Measurements from ENCODE around the gene FNBP1.
A peak's percentile ranks its signal among the peaks of the same experiment; 100 is the strongest.
"Not testable (repeated sequence)": the region's sequence is repeated elsewhere in the genome, so short reads cannot be mapped to it uniquely, and the experiment has no call there.

Gene FNBP1

GRCh38 chr9:129909851-129910250 is 133.1 kb downstream of the FNBP1 start:
- in situ Hi-C loops (cut with HindIII; ENCODE audit: low pct_ligation_motif_present, low pct_unique_long_range_greater_than_20kb, low sequenced_read_pairs): no loop called here
- no peak for DNase-seq

DNA sequence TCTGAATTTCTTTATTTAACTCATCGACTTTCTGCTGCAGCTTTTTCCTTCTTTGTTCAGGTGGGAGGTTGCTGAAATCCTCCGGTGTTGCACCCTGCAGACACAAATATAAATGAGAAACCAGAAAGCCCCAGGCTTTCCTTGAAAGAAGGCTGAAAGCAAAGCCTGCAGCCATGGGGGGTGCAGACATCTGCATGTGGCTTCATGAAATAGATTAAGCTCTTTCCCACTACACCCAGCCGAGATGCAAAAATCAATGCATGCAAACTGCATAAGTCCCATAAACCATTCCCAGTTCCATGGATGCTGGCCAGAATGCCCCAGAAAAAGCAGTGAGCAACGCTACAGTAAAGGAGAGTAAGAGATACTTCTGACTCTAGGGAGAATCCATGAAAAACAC is 134.1 kb downstream of the FNBP1 start:
- in situ Hi-C loops (cut with HindIII; ENCODE audit: low pct_ligation_motif_present, low pct_unique_long_range_greater_than_20kb, low sequenced_read_pairs): no loop called here

GRCh38 chr9:129907201-129907600 is 135.8 kb downstream of the FNBP1 start:
- in situ Hi-C loops (cut with HindIII; ENCODE audit: low pct_ligation_motif_present, low pct_unique_long_range_greater_than_20kb, low sequenced_read_pairs): no loop called here
- DNase-seq: no peak

More for the DNA sequence above, 134.1 kb downstream of the FNBP1 start:
- DNase-seq: no peak

DNA sequence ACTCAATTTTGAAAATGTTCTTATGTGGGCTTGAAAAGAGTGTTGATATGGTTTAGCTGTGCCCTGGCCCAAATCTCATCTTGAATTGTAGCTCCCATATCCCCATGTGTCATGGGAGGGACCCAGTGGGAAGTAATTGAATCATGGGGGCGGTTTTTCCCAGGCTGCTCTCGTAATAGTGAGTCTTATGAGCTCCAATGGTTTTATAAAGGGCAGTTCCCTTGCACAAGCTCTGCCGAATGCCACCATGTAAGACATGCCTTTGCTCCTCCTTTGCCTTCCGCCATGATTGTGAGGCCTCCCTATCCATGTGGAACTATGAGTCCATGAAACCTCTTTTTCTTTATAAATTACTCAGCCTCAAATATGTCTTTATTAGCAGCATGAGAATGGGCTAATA is 136.7 kb downstream of the FNBP1 start:
- DNase-seq: no peak
- in situ Hi-C loops (cut with HindIII; ENCODE audit: low pct_ligation_motif_present, low pct_unique_long_range_greater_than_20kb, low sequenced_read_pairs): no loop called here

DNA sequence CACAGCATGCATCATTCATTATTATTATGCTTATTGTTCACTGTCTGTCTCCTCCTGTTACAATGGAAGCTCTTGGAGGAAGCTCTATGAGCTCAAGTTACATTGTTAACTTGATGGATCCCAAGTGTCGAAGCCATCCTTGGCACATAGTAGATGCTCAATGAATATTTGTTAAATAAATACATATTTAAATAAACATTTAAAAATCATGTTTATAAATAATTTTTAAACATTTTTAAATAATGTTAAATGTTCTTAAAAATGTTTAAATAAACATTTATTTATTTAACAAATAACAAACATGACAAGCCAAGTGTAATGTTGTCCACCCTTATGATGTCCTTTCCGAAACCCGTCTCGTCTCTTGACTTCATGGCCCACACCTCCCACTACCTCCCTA is 138.3 kb downstream of the FNBP1 start:
- in situ Hi-C loops (cut with HindIII; ENCODE audit: low pct_ligation_motif_present, low pct_unique_long_range_greater_than_20kb, low sequenced_read_pairs): no loop called here
- DNase-seq: no peak

DNA sequence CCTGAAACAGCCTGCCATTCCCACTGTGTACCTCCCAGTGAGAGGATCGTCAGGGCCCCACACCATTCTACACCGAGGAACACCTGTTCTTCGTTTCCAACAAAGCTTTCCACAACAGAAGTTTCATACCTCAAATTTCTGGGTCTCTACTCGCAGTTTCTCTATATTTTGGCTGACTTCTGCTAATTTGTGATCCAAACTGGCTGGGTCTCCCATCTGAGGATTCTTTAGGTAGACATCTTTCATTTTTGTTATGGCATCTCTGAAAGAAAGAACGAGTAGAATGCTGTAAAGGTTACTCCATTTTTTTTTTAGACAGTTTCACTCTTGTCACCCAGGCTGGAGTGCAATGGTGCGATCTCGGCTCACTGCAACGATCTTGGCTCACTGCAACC is 140.3 kb downstream of the FNBP1 start:
- DNase-seq: no peak
- in situ Hi-C loops (cut with HindIII; ENCODE audit: low pct_ligation_motif_present, low pct_unique_long_range_greater_than_20kb, low sequenced_read_pairs): no loop called here

DNA sequence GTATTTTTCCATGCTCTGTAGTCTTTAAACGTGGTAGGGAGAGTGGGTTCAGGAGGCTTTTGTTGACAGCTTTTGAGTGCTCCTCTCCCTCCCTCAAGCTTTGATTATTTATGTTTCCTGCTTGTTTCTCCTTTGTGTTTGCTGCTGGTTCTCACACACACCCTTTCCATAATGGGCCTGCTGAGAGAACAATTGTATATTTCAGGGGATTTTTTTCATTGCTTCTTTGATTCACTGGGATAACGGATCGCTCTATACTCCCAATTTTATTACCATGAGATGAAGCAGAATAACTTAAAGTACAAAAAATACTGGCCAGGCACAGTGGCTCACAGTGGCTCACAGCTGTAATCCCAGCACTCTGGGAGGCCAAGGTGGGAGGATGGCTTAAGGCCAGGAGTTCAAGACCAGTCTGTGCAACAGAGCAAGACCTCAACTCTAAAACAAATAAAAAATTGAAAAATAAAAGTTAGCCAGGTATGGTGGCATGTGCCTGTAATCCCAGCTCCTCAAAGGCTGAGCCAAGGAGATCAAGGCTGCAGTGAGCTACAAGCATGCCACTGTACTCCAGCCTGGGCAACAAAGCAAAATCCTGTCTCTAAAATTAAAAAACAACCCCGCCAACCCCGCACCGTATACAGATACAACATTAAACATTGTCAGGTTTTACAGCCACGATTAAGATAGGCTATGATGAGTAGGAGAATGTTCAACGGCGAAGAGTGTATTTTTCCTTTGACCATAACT is 140.8 kb downstream of the FNBP1 start:
- in situ Hi-C loops (cut with HindIII; ENCODE audit: low pct_ligation_motif_present, low pct_unique_long_range_greater_than_20kb, low sequenced_read_pairs): no loop called here
- DNase-seq: no peak

DNA sequence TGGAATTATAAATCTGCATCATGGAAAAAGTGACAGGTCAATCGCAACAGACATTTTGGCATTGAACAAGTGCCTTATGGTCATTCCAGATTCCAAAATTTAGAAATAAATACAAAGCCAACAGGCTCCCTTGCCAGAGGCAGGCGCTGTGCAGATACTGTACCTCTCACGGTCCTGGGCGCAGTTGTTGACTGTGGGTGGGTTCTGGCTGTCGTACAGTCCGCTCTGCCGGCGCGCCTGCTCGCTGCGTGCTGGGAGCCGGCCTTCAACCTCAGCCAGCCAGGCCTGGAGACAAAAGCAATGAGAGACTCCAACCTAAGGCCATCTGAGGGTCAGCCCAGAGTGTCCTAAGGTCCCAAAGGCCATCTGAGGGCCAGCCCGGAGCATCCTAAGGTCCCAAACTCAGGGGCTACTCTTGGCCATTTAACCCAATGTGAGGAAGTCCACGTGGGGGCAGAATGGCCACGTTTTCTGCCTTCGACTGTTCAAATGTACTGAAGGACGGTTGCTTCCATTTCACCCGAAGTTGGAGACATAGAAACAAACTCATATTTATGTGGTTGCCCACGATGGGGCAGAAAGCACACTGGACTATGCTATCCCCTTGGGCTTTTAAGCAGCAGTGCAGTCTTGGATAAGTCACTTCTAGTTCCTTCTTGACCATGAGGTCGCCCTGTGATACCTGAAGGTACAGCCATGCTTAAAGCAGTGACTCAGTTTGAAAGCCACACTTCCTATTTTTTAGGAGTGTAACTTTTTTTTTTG is 142.5 kb downstream of the FNBP1 start:
- DNase-seq: no peak
- in situ Hi-C loops (cut with HindIII; ENCODE audit: low pct_ligation_motif_present, low pct_unique_long_range_greater_than_20kb, low sequenced_read_pairs): no loop called here

- in situ Hi-C loops (cut with HindIII; ENCODE audit: low pct_ligation_motif_present, low pct_unique_long_range_greater_than_20kb, low sequenced_read_pairs): no loop called here
- DNase-seq: no peak
Measured at GRCh38 chr9:129899620-129900019, 143.4 kb downstream of the FNBP1 start.

- DNase-seq: peak; percentile 19
- in situ Hi-C loops (cut with HindIII; ENCODE audit: low pct_ligation_motif_present, low pct_unique_long_range_greater_than_20kb, low sequenced_read_pairs): no loop called here
Measured at GRCh38 chr9:129898185-129898584, 144.8 kb downstream of the FNBP1 start.

DNA sequence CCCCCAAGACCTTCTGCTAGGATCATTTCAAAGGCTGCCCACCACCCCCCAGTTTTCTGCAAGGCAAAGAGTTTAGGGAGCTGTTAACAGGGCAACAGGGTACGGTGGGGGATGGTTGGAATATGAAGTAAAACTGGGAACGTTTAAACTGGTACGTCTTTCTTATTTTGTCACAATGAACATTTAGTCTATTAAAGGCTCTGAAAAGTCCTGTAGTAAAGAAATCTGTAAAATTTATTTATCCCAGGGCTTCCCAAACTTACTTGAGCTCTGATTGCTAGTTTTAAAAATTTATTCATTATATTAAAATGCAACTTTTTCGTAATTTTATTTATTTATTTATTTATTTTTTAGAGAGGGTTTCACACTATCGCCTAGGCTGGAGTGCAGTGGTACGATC is 145.7 kb downstream of the FNBP1 start:
- in situ Hi-C loops (cut with HindIII; ENCODE audit: low pct_ligation_motif_present, low pct_unique_long_range_greater_than_20kb, low sequenced_read_pairs): no loop called here

DNA sequence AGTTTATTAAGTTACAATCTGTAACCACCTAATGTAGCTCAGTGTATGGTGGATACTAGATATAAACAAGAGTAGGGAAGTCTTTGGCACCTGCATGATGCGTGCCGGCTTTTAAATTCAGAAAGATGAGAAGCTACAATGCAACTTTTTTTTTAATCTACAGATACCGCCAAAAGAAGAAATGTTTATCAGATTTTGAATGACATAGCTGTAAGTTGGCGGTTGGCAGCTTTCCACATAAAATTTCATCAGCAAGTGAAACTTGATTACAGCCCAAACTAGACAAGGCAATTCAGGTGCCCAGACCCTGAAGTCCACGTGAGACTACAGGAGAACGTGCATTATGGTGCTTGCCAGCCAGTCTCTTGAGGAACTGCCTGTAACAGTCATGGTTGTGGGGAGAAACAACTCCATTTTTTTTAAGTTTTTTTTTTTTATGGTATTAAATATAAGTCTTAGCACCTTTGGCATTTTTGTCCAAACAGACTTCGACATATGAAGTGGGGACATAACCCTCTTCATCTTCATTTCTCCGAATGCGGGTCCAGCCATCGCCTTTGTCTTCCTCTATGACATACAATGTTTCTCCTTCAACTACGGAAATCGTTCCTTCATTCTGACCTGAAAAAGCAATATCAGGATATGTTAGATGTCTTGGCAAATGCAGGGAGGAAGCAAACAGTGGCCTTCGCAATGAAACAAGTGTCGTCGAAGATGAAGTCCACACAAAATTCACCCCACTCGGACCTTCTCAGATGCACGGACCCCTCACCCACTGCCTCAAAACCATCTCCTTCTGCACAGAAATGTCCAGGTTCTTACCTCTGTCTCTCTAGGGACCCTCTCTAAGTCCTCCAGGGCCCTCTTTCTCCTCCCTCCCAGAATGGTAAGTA is 147.4 kb downstream of the FNBP1 start:
- in situ Hi-C loops (cut with HindIII; ENCODE audit: low pct_ligation_motif_present, low pct_unique_long_range_greater_than_20kb, low sequenced_read_pairs): no loop called here
- DNase-seq: no peak

More for the DNA sequence above, 145.7 kb downstream of the FNBP1 start:
- DNase-seq: no peak

DNA sequence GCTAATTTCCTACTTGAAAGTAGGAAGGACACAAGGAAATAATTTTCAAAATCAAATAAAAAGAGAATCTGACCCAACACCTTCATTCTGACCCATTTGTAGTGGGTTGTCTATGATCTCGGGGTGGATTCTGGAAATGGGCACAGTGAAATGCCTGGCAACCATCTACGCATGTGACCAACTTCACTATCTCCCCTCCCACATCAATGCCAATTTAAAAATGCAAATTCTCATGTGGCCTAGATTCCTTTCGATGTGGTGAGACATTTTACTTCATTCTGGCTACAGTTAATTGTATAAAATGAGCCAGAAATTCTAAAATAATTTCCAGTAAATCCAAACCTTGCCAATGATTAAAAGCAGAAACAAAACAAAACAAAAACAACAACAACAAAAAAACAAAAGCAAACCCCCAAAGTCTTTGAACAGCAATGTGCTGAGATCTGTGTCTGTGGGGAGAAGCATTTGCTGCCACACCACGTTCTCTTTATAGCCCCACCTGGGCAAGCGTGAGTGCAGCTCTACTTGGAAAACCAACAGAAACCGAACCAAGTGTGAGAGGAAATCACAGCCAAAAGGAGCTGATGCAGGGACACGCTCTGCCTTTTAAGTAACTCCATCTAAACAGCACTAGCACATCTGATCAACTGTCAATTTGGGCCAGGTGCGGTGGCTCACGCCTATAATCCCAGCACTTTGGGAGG is 148.7 kb downstream of the FNBP1 start:
- DNase-seq: no peak
- in situ Hi-C loops (cut with HindIII; ENCODE audit: low pct_ligation_motif_present, low pct_unique_long_range_greater_than_20kb, low sequenced_read_pairs): no loop called here

DNA sequence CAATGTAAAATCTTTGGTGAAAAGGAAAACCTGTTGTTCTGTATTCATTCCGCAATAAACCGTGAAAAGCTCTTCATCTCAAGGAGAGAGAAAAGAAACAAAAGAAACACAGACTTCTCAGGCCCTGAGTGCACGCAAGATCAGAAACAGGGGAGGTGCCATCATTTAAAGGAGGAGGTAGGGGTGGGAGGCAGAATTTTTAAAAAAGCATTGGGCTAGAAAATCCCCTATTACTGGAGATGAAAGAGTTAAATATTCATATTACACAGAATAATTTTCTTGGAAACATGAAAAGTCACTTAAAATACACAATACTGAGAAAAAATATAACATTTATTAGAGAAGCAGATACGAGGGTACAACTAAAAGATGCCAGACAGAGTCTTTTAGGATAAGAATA is 151.4 kb downstream of the FNBP1 start:
- in situ Hi-C loops (cut with HindIII; ENCODE audit: low pct_ligation_motif_present, low pct_unique_long_range_greater_than_20kb, low sequenced_read_pairs): no loop called here
- DNase-seq: no peak

GRCh38 chr9:129890718-129891299 is 152.2 kb downstream of the FNBP1 start:
- in situ Hi-C loops (cut with HindIII; ENCODE audit: low pct_ligation_motif_present, low pct_unique_long_range_greater_than_20kb, low sequenced_read_pairs); DNase-seq: not testable (repeated sequence)

GRCh38 chr9:129889941-129890717 is 152.9 kb downstream of the FNBP1 start:
- in situ Hi-C loops (cut with HindIII; ENCODE audit: low pct_ligation_motif_present, low pct_unique_long_range_greater_than_20kb, low sequenced_read_pairs): no loop called here
- DNase-seq: no peak

GRCh38 chr9:129889122-129889940 is 153.7 kb downstream of the FNBP1 start:
- DNase-seq: no peak
- in situ Hi-C loops (cut with HindIII; ENCODE audit: low pct_ligation_motif_present, low pct_unique_long_range_greater_than_20kb, low sequenced_read_pairs): no loop called here
